Measurements from ENCODE around the gene AIG1.
"Not testable (repeated sequence)": the region's sequence is repeated elsewhere in the genome, so short reads cannot be mapped to it uniquely, and the experiment has no call there.

DNA sequence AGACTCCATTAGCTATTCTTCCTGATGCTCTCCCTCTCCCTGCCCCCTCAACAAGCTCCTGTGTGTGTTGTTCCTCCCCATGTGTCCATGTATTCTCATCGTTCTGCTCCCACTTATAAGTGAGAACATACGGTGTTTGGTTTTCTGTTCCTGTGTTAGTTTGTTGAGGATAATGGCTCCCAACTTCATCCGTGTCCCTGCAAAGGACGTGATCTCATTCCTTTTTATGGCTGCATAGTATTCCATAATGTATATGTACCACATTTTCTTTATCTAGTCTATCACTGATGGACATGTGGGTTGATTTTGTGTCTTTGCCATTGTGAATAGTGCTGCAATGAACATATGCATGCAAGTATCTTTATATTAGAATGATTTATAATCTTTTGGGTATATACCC lies 16.3 kb upstream of the AIG1 start:
- not testable (repeated sequence) for TF ChIP-seq EZH2 (IDR thresholded peaks at IDR 0.05; ENCODE audit: insufficient read depth, poor library complexity, severe bottlenecking); EZH2phosphoT487 (IDR thresholded peaks at IDR 0.05; ENCODE audit: insufficient read depth, low read depth)

All from GM23248 (cell line).